HG03575 (cell line): Measurements from ENCODE around the gene GALNT13.

ENCODE experiments used
- ATAC-seq: cut with Tn5 transposase; IDR thresholded peaks from one replicate; pipeline ENCODE4 v1.9.1; 2021; ENCODE audit not compliant: unreplicated experiment, insufficient number of reproducible peaks, low FRiP score; ENCODE audit errors: extremely low read depth

GALNT13 gene

GRCh38 chr2:154490530-154490929 lies 618.8 kb downstream of the GALNT13 start:
- ATAC-seq: no peak

DNA sequence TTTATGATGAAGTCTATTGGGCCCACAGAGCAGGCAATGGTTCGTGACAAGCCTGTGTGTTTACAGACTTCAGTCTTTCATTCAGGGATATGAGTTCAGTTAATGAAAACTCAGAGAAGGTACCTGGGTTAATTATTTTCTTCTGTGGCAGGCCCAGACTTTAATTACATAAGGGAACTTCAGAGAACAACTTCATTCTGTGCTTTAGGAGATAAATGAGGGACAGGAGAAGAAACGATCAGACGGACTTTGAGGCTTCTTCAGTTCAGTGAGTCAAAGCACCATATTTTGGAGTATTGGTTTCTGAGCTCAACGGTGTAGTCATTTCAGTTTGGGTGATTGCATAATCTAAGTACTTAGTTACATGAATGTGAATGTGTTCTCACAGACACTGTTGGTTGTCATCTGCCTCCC lies 623.7 kb downstream of the GALNT13 start:
- no peak for ATAC-seq

- ATAC-seq: no peak
Measured at GRCh38 chr2:154497019-154497418, 625.3 kb downstream of the GALNT13 start.
